Neural cell (in vitro differentiated cells): ENCODE data around the gene TXNIP. TPM values are rescaled to one million over a fixed set of nuclear protein-coding genes. Genes with fewer than 3 reads are reported as not detected.

Experiments
- H2AFZ ChIP-seq: fragments of 200-600, 300-800 bp; sonication (generic), shearing (Covaris generic); 2 replicates; pipeline ENCODE4 v1.6.0; 2014; ENCODE audit warnings: low read depth, mild to moderate bottlenecking, antibody characterized with exemption, low read length, moderate library complexity
- H3F3A ChIP-seq: fragments of 200-600 bp; shearing (Covaris generic); 2 replicates; pipeline ENCODE4 v1.6.1; 2016; ENCODE audit warnings: mild to moderate bottlenecking, moderate library complexity, mixed read lengths, antibody characterized with exemption, low read length; ENCODE audit not compliant: insufficient read depth, poor library complexity, severe bottlenecking
- H3K27ac ChIP-seq: fragments of 200-600, 300-800 bp; sonication (generic), shearing (Covaris generic); 2 replicates; pipeline ENCODE4 v1.5.1; 2014; ENCODE audit warnings: mild to moderate bottlenecking, low read length, moderate library complexity
- H3K27me3 ChIP-seq: fragments of 300-800, 200-600 bp; sonication (generic), shearing (Covaris generic); 2 replicates; pipeline ENCODE4 v1.6.0; 2014; ENCODE audit warnings: mild to moderate bottlenecking, low read depth, low read length, moderate library complexity; ENCODE audit not compliant: insufficient read depth
- H3K36me3 ChIP-seq: fragments of 300-800, 200-600 bp; sonication (generic), shearing (Covaris generic); 2 replicates; pipeline ENCODE4 v1.5.1; 2014; ENCODE audit warnings: mild to moderate bottlenecking, antibody characterized with exemption, low read length, moderate library complexity; ENCODE audit not compliant: insufficient read depth
- H3K4me2 ChIP-seq: fragments of 300-800, 200-600 bp; sonication (generic), shearing (Covaris generic); 2 replicates; pipeline ENCODE4 v1.6.0; 2014; ENCODE audit warnings: mild to moderate bottlenecking, low read length
- H3K4me3 ChIP-seq: fragments of 300-800, 200-600 bp; sonication (generic), shearing (Covaris generic); 2 replicates; pipeline ENCODE4 v1.5.1; 2014; ENCODE audit warnings: mild to moderate bottlenecking, low read length, moderate library complexity
- H3K79me2 ChIP-seq: fragments of 200-600 bp; shearing (Covaris generic); replicated peaks from 2 replicates; pipeline ENCODE4 v1.6.0; 2014; ENCODE audit warnings: mild to moderate bottlenecking, low read length, moderate library complexity; ENCODE audit not compliant: insufficient read depth
- H3K9ac ChIP-seq: fragments of 300-800, 200-600 bp; sonication (generic), shearing (Covaris generic); 2 replicates; pipeline ENCODE4 v1.6.1; 2016; ENCODE audit warnings: mild to moderate bottlenecking, low read length, mixed read lengths
- H3K9me2 ChIP-seq: fragments of 200-600 bp; shearing (Covaris generic); 2 replicates; pipeline ENCODE4 v1.6.1; 2016; ENCODE audit warnings: mild to moderate bottlenecking, low read length, mixed read lengths; ENCODE audit not compliant: insufficient read depth
- H3K9me3 ChIP-seq: fragments of 200-600, 300-800 bp; sonication (generic), shearing (Covaris generic); 2 replicates; pipeline ENCODE4 v1.6.1; 2016; ENCODE audit warnings: mild to moderate bottlenecking, mixed run types, low read length, moderate library complexity, mixed read lengths
- H4K20me1 ChIP-seq: fragments of 200-600 bp; shearing (Covaris generic); 2 replicates; pipeline ENCODE4 v1.6.1; 2016; ENCODE audit warnings: mild to moderate bottlenecking, mixed run types; ENCODE audit not compliant: insufficient read depth
- EP300 ChIP-seq: fragments of 450-650 bp; conservative IDR thresholded peaks from 2 replicates; pipeline ENCODE4 v1.6.1; 2014; ENCODE audit warnings: antibody characterized with exemption, mild to moderate bottlenecking, moderate library complexity; ENCODE audit not compliant: poor library complexity, severe bottlenecking
- EZH2 ChIP-seq: fragments of 200-600, 300-800 bp; shearing (Covaris generic), sonication (generic); IDR thresholded peaks from 2 replicates; pipeline ENCODE4 v1.6.1; 2014; ENCODE audit warnings: antibody characterized with exemption, low read length, borderline replicate concordance, mild to moderate bottlenecking; ENCODE audit not compliant: insufficient read depth, poor library complexity, severe bottlenecking
- MXI1 ChIP-seq: fragments of 450-650 bp; conservative IDR thresholded peaks from 2 replicates; pipeline ENCODE4 v1.6.1; 2014; ENCODE audit warnings: antibody characterized with exemption, mild to moderate bottlenecking; ENCODE audit not compliant: poor library complexity, severe bottlenecking
- POLR2AphosphoS5 ChIP-seq: IDR thresholded peaks from 2 replicates; pipeline ENCODE4 v1.6.1; 2012
- RAD21 ChIP-seq: fragments of 450-650 bp; conservative IDR thresholded peaks from 2 replicates; pipeline ENCODE4 v1.6.1; 2014; ENCODE audit warnings: antibody characterized with exemption, mild to moderate bottlenecking, moderate library complexity
- SMC3 ChIP-seq: fragments of 450-650 bp; conservative IDR thresholded peaks from 2 replicates; pipeline ENCODE4 v1.6.1; 2014; ENCODE audit warnings: antibody characterized with exemption, mild to moderate bottlenecking, moderate library complexity; ENCODE audit not compliant: poor library complexity
- TAF1 ChIP-seq: IDR thresholded peaks from 2 replicates; pipeline ENCODE4 v1.6.1; 2012; ENCODE audit warnings: low read depth
- polyA plus RNA-seq: library from polyadenylated mRNA; depleted of rRNA; stranded (reverse); fragments of >200 nt; gene quantifications from 2 replicates; pipeline ENCODE4 v1.2.3, GENCODE V29; 2014
- TF ChIP-seq, protein P1 (sequence below): fragments of 450-650 bp; IDR thresholded peaks from 2 replicates; pipeline ENCODE4 v1.5.1; 2014; ENCODE audit warnings: antibody characterized with exemption, mild to moderate bottlenecking, moderate library complexity; ENCODE audit not compliant: poor library complexity, severe bottlenecking
- TF ChIP-seq, protein P2 (sequence below): IDR thresholded peaks from 2 replicates; pipeline ENCODE4 v1.6.1; 2012; ENCODE audit warnings: borderline replicate concordance

Gene TXNIP
- polyA plus RNA-seq, 1 donor from 2014 or later: 140 TPM

DNA sequence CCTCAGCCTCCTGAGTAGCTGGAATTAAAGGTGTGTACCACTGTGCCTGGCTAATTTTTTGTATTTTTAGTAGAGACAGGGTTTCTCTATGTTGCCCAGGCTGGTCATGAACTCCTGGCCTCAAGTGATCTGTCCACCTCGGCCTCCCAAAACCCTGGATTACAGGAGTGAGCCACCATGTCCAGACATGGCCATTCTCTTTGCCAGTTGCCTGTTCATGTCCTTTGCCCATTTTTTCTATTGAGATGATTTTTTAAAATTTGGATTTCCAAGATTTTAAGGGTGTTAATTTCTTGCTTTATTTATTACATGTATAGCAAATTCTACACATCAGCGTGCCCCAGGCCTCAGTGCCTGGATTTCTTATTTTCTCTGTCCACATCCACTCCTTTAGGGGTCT is 29.1 kb downstream of the TXNIP start:
- Histone ChIP-seq H2AFZ (no peak overlapping the region), H3F3A (peaks cover 7% of the 10 kb centered on the region), H3K9ac (no peak overlapping the region), H3K79me2 (no peaks in the 10 kb centered on the region), H3K9me3 (no peaks in the 10 kb centered on the region), H3K27me3 (peaks cover under 1% of the 10 kb centered on the region), H4K20me1 (no peaks in the 10 kb centered on the region), H3K9me2 (no peaks in the 10 kb centered on the region), H3K36me3 (no peaks in the 10 kb centered on the region), H3K4me2 (no peak overlapping the region), H3K27ac (no peak overlapping the region), H3K4me3 (no peak overlapping the region)
- TF ChIP-seq, protein P1, sequence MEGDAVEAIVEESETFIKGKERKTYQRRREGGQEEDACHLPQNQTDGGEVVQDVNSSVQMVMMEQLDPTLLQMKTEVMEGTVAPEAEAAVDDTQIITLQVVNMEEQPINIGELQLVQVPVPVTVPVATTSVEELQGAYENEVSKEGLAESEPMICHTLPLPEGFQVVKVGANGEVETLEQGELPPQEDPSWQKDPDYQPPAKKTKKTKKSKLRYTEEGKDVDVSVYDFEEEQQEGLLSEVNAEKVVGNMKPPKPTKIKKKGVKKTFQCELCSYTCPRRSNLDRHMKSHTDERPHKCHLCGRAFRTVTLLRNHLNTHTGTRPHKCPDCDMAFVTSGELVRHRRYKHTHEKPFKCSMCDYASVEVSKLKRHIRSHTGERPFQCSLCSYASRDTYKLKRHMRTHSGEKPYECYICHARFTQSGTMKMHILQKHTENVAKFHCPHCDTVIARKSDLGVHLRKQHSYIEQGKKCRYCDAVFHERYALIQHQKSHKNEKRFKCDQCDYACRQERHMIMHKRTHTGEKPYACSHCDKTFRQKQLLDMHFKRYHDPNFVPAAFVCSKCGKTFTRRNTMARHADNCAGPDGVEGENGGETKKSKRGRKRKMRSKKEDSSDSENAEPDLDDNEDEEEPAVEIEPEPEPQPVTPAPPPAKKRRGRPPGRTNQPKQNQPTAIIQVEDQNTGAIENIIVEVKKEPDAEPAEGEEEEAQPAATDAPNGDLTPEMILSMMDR: no peak

GRCh38 chr1:145965119-145965744 is 31.1 kb downstream of the TXNIP start:
- H3F3A ChIP-seq: peaks cover 7% of the 10 kb centered on the region
- peak overlapping the region; percentile 85 for H2AFZ ChIP-seq
- H3K27me3 ChIP-seq: peaks cover 20% of the 10 kb centered on the region
- peak overlapping the region; percentile 72 for H3K27ac ChIP-seq
- no peaks in the 10 kb centered on the region for H3K36me3 ChIP-seq
- peak overlapping the region; percentile 68 for H3K4me3 ChIP-seq
- no peaks in the 10 kb centered on the region for H3K9me2 ChIP-seq
- H3K9ac ChIP-seq: peak overlapping the region; percentile 68
- peak overlapping the region; percentile 71 for H3K4me2 ChIP-seq
- H3K9me3 ChIP-seq: no peaks in the 10 kb centered on the region
- no peaks in the 10 kb centered on the region for H4K20me1 ChIP-seq
- TF ChIP-seq, protein P2, sequence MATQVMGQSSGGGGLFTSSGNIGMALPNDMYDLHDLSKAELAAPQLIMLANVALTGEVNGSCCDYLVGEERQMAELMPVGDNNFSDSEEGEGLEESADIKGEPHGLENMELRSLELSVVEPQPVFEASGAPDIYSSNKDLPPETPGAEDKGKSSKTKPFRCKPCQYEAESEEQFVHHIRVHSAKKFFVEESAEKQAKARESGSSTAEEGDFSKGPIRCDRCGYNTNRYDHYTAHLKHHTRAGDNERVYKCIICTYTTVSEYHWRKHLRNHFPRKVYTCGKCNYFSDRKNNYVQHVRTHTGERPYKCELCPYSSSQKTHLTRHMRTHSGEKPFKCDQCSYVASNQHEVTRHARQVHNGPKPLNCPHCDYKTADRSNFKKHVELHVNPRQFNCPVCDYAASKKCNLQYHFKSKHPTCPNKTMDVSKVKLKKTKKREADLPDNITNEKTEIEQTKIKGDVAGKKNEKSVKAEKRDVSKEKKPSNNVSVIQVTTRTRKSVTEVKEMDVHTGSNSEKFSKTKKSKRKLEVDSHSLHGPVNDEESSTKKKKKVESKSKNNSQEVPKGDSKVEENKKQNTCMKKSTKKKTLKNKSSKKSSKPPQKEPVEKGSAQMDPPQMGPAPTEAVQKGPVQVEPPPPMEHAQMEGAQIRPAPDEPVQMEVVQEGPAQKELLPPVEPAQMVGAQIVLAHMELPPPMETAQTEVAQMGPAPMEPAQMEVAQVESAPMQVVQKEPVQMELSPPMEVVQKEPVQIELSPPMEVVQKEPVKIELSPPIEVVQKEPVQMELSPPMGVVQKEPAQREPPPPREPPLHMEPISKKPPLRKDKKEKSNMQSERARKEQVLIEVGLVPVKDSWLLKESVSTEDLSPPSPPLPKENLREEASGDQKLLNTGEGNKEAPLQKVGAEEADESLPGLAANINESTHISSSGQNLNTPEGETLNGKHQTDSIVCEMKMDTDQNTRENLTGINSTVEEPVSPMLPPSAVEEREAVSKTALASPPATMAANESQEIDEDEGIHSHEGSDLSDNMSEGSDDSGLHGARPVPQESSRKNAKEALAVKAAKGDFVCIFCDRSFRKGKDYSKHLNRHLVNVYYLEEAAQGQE: no peak
- TF ChIP-seq SMC3 (no peak), MXI1 (no peak), RAD21 (no peak), EP300 (no peak), POLR2AphosphoS5 (no peak), EZH2 (no peak), TAF1 (no peak)
- TF ChIP-seq, protein P1: no peak
- no peaks in the 10 kb centered on the region for H3K79me2 ChIP-seq
